ENCODE results near the gene MYO10.
"Not testable (repeated sequence)": the region's sequence is repeated elsewhere in the genome, so short reads cannot be mapped to it uniquely, and the experiment has no call there.

MYO10 gene

DNA sequence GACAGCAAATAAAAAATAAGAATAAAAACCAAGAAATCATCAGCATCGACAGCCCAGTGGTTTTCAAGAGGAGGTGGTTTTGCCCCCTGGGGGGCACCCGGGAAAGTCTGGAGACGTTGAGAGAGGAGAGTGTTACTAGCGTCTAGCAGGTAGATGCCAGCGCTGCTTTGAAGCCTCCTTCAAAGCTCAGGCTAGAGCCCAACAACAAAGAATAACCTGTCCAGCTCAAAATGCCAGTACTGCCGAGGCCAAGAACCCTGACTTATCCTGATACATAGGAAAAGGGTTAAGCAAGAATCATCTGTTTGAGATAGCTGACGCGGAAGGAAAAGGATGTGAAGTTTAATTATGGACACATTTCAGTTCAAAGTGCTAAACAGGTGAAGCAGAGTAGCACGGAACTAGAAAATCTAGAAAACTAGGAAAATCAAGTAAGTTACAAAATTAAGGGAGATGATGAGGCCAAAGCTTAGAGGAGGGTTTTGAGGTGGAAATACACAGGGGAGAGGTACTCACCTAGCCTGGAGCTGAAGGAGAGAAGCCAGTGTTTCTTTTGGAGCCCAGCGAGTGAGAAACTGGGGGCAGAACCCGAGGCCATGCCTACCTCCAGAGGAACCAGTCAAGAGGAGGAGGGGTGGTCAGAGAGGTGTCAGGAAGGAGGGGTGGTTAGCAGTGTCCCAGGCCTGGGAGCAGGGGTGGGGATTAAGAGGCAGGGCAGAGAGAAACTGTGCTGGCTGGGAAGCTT, 198.3 kb downstream of the MYO10 start:
- no peak for DNase-seq

DNA sequence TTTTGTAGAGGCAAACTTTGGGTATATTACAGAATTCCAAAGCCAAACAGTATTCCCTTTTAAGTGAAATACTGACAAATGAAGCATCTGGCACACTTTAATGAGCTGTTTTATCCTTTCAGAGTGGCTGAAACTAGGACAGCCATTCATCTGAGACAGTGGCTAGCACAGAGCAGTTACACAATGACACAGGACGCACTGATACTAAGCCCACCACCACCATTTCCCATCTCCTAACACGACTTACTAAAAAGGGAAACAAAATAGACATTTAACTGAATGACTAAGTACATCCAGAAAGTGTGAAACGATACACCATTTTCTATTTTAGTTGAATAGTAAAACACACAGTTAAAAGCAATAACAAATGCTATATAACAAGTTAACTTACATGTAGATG, 198.9 kb downstream of the MYO10 start:
- no peak for DNase-seq

DNA sequence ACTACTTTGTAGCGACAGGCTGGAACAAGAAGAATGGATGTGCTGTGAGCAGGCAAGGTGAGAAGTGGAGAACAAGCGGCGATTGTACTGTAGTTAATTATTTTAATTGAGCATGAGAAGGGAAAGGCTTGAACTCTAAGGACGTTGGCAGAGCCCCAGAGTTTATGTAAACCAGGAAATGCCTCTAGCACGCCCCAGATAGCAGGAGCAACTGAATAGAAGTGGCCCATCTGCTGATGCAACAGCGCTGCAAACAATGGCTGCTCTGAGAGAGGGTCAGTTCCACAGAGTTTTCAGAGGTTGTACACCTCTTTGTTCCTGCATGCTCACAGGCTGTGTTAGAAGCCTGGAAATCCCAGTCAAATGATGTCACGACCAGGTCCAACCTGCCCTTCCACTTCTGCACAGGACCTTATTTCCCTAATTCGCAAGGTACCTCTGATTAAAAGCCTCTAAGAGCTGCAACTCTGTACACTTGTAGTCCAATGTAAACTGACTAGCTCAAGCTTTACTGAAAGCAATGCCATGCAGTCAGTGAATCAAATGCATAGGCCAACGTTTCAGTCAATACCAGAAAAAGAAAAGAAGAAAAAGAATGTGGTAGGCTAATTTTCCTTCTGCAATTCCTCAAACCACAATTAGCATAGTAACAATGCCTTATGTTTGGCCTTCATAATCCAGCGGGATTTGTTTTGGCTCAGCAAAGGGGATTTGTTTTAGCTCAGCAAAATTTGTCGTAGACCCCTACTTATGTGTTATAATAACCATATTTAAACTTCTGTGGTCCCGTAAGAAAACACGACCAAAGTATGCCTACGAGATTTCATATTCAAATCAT, 199.7 kb downstream of the MYO10 start:
- DNase-seq, result no peak

DNA sequence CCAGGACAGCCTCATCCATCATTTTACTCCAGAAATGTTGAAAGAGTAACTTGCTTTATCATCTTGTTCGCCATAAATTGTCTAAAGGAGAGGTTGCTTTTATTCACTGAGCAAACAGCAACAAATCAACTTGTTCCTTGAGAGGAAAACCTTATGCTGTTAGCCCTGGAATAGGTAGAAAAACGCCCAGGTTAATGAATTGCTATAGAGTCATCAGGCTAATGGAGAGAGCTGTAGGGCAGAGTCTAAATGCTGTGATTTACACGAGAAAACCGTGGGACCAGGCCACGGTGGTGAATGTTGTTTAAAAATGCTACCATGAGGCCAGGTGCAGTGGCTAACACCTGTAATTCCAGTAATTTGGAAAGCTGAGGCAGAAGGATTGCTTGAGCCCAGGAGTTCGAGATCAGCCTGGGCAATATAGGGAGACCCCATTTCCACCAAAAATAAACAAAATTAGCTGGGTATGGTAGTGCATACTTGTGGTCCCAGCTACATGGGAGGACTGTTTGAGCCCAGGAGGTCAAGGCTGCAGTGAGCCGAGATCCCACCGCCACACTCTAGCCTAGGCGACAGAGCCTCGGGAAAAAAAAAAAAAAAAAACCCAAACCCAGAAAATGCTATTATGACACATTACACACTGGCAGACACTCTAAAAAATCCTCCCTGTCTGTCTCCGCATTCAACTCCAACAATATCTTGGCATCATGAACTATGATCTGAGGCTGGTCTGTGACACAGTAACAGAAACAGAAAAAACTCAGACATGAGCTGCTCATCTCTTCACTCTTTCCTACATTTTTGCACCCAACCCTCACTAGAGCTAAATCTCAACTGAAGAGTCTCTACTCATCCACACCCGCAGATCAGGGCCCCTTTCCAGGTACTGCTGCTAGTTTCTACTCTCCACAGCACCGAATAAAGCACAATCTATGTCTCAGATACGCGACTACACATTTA, 200.7 kb downstream of the MYO10 start:
- no peak for DNase-seq

DNA sequence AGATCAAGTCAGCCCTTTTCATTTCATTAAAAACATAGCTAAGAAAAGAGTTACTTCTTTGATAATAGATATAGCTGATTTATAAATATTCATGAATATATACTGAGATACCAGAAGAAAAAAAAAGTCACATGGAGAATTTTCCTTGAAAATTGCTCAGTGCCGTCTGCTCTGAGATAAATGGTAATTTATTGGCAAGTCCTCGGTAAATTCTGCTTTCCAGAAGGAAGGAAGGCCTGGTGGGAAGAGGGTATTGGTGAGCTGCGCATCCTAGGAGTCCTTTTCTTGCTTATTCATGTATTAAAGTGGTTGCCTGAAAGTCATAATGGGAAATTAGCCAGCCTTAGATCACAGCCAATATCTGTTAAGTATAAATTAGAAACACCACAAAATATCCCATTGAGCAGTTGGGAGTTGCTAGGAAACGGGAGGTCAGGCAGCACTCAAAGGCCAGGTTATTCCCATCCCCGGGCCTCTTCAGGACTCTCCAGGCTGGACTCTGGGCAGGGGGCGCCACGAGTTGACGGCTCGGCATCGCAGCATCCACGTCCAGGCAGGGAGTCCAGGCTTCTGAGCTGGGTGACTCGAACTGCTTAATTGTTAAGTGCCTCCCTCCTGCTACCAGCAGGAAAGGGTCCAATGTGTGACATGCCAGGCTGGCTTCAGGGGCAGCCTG, 202.6 kb downstream of the MYO10 start:
- DNase-seq, result no peak

DNA sequence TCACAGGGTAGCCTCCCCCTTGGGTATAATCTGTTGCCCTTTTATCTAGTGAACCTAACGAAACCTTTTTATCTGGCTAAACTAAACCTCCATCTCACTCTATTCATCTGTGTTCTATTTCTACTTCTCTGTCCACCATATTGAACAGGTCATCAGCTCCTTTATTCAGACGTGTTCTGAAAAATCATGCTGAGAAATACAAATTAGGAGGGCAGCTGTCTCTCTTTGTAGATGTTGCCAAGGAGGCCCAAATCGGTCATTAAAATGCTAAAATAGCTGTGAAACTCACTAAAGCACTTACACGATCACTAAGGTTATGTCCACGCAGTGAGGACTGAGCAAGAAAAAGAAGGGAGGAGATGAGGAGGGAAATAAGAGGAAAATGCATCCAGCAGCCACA, 203.7 kb downstream of the MYO10 start:
- DNase-seq, result no peak

DNA sequence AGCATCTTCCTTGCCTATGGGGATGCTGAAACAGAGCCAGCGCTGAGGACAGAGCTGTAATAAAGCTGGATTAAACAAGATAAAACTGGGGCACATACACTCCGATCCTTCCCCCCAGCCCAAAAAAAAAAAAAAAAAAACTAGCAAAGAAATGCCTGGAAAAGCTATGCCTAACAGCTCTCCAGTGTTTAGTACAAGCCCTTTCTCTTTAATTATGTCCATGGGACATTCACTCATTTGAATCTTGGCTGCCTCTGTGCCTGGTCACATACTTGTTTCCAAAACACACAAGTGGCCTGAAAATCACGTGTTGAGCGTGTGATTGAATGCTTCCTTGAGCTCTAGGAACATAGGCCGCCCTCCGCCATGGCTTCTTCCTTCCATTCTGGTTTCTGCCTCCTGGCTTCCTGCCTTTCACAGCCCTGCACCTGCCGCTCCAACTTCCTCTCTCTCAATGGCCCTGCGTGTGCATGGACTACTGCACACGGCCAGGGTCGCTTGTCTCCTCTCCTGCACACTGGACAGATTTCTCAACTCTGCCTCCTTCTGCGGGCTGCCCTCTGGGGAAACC, 208.2 kb downstream of the MYO10 start:
- DNase-seq, result no peak

DNA sequence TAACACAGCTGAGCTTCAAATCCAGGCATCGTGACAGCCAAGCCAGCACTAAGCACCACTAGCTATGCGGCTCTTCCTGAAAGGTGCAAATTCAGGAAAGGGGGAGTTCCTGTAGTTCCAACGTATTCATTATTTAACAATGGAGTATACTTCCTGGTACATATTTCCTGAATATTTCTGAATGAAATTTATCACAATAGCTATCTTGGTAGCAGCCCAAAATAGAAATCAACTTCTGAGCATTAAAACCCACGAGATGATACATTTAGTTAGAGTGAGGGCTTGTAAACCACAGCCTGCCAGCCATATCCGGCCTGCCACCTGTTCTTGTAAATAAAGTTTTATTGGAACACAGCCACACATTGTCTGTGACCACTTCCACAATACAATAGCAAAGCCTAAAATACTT, 209.5 kb downstream of the MYO10 start:
- no peak for DNase-seq

DNA sequence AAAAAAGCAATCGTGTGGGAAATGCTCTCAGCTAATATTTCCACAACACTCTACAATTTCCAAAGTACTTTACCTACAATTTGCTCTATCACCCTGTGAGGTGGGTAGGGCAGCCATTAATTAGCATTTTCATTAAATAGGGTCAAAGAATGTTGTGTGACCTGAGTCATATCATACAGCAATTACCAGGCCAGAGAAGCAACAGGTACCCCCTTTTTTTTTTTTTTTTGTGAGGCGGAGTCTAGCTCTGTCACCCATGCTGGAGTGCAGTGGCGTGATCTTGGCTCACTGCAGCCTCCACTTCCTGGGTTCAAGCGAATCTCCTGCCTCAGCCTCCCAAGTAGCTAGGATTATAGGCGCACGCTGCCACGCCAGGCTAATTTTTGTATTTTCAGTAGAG, 210.5 kb downstream of the MYO10 start:
- DNase-seq, result no peak

DNA sequence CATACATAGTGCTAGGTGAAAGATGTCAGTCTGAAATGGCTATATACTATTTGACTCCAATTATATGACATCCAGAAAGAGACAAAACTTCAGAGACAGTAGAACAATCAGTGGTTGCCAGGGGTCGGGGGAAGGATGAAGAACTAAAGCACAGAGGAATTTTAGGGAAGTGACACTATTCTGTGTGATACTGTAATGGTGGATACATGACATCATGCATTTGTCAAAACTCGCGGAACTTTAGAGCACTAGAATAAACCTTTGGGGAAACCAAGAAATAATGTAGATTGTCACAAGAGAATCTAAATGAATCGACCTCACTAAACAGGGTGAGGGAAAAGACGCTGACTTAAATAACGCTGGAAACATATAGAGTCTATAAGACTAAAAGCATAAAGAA, 212.3 kb downstream of the MYO10 start:
- no peak for DNase-seq

DNA sequence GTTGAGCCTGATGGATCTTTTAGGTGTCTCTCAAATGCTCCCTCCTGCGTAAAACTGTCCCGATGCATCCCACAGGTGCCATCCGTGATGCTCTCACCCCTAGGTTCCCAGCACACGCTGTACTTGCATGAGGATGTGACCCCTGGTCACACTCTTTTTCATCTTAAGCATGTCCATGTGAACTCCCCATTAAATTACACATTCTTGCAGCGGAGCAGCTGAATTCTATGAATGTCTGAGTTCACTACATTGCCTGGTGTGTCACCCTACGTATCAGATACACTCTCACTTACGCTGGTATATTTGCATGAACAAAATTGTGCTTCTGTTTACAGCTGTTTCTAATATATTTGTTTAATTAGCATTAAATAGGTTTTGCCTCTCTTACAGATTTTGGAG, 214.0 kb downstream of the MYO10 start:
- DNase-seq, result no peak

DNA sequence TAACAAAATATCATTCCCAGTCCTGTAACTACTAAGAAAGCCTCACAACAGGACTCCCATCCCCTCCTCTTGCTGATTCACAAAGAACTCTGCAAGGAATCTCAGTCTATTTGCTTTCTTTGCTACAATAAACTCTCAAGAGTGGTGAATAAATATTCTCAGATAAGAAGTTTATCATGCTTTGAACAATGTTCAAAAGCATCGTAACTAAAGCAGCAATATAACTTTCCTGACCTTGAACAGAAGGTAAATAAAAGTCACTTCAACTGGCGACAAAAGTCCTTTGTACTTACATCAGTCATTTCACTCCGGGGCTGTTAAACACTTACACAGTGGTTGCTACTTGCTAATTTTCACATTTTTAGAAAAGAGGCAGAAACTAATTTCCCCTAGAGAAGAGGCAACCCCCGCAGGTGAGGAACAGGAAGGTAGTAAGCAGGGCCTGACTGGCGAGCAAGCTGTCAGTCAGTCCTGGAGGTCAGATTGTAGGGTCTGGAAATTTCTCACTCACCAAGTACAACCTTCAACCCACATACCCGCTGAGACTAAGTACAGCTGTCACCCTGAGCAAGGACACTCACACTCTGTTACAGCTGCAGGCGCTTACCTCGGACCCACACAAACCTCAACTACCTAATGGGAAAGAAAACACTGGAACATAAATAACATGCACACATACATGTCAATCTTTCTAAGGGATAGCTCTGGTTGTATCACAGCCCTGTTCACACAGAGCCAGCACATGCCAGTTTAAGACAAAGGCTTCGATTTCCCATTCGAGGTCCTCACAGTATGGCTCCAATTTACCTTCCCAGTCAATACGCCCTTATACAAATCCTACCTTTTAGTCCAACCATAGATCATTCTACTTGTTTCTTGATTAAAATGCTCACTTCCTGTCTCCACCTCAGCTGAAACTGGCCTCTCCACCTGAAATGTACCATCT, 214.7 kb downstream of the MYO10 start:
- DNase-seq, result no peak

DNA sequence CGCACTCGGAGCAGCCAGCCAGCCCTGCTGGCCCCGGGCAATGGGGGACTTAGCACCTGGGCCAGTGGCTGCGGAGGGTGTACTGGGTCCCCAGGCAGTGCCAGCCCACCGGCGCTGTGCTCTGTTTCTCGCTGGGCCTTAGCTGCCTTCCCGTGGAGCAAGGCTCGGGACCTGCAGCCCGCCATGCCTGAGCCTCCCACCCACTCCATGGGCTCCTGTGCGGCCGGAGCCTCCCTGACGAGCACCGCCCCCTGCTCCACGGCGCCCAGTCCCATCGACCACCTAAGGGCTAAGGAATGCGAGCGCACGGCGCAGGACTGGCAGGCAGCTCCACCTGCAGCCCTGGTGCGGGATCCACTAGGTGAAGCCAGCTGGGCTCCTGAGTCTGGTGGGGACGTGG, 218.1 kb downstream of the MYO10 start:
- DNase-seq, result not testable (repeated sequence)

DNA sequence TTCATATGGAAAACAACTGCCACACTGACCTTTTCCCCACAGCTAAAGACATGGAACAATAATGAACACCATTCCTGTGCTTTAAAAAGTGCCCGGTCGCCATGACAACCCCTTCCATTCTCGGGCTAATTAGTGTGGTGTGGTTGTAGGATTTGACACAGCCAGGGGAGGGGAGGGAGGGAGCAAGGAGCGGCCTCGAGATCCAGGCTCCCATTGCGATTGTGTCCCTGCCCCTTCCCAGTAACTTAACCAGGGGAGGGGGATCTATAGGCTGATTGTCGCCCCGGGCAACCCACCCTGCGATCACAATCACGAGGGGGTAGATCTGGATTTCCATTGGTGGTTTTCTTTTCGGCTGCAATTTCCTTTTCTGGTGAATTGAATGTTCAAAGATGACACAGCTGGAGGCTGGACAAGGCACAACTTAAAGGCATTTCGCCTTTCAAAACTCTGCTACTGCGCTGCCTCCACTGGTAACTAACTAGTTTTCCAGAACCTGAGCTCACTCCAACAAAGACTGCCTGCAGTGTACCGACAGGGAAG, 222.6 kb downstream of the MYO10 start:
- DNase-seq, result no peak

DNA sequence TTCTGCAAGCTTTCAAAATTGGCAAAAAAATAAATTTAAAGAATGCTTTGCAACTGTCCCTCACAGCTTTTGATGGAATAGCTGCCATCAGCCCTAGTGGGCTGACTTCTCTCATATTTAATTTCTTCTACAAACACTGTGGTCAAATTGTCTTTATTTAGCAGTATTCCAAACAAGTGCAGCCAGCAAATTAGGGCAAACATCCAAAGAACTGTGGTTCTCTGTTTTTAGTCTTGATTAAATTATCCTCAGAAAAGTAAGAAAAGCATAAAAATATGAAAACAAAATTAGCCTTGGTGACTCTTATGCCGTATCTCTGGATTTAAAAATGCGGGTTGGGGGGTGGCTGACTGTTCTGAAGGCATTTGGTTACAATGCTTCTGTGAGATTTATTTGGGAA, 223.5 kb downstream of the MYO10 start:
- DNase-seq, result no peak

DNA sequence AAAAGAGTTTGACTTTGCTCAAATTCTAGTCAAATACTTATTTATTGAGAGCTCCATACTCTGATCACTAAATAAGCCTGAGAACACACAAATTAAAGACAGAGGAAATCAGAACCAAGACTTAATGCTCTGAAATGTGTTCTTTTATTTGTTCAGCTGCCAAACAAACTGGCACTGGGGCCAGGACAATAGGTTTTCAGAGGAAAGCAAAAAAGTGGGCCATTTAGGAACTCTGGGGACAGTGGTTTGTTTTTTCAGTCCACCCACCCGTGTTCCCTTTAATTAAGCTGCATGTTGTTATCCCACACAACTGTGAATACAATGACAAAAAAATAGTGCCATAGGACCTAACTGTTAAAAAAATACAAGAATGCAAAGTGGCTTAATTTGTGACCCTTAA, 223.9 kb downstream of the MYO10 start:
- no peak for DNase-seq

DNA sequence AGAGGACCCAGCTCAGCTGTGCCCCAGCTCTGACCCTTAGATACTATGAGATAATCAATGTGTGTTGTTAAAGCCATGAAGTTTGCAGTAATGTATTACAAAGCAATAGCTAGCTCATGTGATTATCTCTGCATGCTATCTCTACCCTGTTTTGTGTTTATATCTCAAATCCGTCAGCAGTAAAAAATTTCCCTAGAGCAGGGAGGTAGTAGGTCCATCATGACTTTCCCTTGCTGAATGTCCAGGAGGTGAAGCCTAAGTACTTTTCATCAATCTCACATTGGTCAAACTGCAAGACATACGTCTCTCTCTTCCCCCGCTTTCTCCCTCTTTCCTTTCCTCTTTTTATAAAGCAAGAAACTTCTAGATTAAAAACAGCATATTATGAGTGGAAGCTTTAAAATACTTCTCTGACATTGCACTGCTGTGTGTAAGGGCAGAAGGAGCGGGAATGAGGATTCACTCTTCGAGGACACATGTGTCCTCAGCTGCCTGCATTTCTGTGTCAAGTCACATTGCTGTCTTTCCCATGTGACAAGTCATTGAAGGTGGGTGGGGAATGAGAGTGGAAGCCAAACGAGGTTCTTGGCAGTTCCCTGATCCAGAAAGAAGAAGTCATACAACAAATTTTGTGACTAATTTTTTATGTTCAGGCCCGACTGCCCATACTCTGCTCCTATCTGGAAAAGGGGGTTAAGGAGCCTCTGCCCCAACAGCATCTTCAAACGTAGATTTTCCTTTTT, 226.2 kb downstream of the MYO10 start:
- DNase-seq, result no peak

DNA sequence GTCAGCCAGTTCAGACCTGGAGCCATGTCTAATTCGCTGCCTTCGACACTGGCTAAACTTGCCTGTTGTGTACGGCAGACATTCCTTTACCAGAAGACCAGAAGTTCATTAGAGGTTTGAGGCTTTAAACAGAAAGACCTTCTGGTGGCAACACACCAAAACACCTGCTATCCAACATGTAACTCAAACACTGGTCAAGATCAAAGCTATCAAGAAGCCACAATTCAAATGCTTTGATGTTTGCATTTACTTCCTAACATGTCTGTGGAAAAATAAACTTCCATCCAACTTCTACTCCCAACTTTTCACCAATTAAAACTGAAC, 228.3 kb downstream of the MYO10 start:
- DNase-seq, result no peak

DNA sequence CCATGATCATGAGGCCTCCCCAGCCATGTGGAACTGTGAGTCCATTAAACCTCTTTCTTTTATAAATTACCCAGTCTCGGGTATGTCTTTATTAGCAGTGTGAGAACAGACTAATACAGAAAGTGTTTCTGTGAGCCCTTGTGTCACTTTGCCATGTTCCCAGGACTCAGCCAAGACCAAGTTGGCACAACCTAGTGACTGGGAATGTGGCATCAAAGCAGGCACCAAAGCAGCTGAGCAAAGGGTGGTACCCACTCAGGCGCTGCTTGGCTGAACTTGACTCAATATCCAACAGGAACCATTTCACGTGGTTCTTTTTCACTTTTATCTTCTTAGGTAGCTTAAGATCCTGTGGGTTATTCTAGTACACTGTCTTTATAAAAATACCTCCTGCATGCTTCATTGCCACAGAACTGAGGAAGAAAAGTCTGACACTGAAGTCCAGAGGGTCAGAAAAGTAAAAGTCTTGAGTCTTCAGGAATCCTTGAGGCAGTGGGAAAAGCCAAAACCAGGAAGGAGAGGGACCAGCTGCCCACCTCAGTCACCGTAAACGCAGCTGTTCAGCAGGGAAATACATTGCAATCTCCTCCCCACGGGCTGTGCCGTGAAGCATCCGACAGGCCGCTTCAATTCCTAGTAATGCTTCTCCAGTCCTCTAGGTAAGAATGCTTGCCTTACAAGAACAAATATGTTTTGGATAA, 228.8 kb downstream of the MYO10 start:
- no peak for DNase-seq

DNA sequence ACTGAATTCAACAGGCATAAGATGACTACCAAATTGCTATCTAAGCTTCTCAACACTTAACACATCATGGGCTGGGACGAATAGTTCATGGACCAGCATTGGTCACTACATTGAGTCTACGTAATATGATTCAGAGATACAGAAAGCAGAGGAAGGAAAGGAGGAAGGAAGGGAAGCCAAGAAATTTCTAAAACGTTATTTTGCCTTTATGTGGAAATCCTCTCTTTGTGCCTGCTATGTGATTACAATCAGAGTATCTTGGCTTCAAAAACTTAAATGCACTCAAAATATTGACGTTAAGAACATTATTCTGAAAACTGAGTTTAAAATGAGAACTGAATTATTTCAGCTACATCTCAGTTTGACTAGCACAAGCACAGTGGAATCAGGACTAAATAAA, 231.1 kb downstream of the MYO10 start:
- no peak for DNase-seq

Data from effector CD8-positive, alpha-beta T cell (primary cell).